GM21825 (cell line): Measurements from ENCODE around the gene IPCEF1.

ENCODE experiments used
- ATAC-seq: cut with Tn5 transposase; IDR thresholded peaks from one replicate; pipeline ENCODE4 v1.9.1; 2021; ENCODE audit warnings: mild to moderate bottlenecking, moderate library complexity; ENCODE audit not compliant: unreplicated experiment

IPCEF1 gene

GRCh38 chr6:154373971-154374370 lies 17.4 kb upstream of the IPCEF1 start:
- no peak for ATAC-seq

DNA sequence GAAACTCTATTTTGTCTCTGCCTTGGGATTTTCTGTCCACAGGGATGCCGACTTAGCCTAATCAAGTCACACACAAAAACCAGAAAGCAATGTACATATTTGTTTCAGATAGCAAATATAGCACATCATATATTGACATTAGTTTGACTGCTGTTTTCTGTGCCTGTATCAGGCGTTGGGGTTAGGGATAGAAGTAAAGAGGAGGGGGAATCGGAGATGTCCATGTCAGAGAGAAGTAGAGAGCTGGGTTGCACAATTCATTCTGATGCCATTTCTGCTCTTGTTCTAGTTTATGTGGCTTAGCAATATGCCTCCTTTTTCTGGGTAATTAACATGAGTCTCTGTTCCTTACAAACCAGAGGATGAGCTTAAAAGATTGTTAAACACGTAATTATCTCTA lies 14.7 kb upstream of the IPCEF1 start:
- no peak for ATAC-seq

DNA sequence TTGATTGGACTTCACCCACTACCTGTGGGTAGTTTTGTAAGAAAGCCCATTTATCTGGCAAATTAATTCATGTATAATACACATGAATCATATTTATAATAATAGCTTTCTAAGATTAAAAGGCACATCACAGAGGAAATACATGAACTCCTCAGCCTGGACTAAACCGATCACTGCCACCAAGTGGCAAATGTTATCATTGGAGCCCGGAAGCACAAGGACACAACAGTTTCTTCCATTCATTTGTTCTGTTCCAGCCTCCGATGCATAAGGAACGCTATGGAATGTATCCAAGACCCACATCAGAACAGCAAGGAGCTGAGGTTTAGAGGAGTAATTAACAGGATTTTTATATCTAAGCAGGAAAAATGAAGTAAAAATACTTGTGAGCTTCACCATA lies 13.9 kb upstream of the IPCEF1 start:
- ATAC-seq: peak; percentile 86

GRCh38 chr6:154367839-154368695 lies 11.5 kb upstream of the IPCEF1 start:
- ATAC-seq: no peak

DNA sequence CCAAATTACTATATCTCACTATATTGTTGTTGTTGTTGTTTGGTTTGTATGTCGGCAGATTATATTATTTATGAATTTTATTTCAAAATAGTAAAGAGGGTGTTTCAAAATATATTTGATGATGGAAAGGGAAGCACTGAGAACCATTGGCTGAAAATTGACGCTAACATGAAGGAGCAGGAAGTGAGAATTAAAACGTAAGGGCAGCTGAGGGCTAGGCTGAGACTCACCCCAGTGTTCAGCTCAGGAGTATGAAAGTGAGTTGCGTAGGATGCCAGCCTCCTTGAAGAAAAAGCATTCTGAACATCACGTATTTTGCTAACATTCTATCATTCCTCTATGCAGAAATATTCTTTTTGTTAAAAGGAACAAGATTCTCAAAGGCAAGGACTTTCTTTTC lies 10.7 kb upstream of the IPCEF1 start:
- no peak for ATAC-seq

DNA sequence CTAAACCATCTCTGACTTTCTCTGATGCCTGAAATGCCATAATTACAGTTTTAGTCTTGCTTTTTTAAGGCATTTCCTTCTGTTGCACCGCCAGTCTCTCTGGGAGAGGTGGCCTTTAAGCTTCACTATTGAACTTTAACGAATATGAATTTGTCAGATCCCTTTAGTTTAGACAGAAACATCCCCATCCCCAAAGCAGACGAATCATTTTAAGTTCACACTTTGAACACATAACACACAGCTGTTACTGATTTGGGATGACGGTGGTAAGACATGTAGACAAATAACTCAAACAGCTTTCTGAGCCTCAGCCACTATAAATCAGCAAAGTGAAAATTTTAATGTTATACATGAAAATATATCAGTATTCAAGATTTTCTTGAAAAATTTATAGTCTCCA lies 7.2 kb upstream of the IPCEF1 start:
- ATAC-seq: no peak

- no peak for ATAC-seq
Observed at GRCh38 chr6:154361476-154361875, 4.9 kb upstream of the IPCEF1 start.

- ATAC-seq: no peak
Observed at GRCh38 chr6:154360476-154360875, 3.9 kb upstream of the IPCEF1 start.

- no peak for ATAC-seq
Observed at GRCh38 chr6:154359679-154360078, 3.1 kb upstream of the IPCEF1 start.

GRCh38 chr6:154359161-154359574 lies 2.6 kb upstream of the IPCEF1 start:
- peak; percentile 37 for ATAC-seq

DNA sequence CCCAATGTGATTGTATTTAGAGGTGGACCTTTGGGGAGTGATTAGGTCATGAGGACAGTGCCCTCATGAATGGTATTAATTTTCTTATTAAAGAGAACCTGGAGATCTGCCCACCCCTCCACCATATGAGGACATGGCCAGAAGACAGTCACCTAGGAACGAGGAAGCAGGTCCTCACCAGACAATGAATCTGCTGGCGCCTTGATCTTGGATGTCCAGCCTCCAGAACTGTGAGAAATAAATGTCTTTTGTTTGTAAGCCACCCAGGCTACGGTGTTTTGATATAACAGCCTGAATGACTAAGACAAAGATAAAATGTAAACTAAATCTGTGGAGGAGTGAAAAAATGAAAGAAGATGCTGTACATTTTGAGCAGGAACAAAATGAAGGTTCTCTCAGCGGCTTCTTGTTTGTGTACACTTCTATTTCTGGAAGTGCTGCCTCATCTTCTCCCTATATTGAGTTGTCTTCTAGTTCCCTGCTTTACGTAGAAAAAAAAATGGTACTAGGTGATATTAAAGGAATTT lies 1.5 kb upstream of the IPCEF1 start:
- no peak for ATAC-seq

- ATAC-seq: no peak
Observed at GRCh38 chr6:154356113-154356512, 490 bp downstream of the IPCEF1 start.

DNA sequence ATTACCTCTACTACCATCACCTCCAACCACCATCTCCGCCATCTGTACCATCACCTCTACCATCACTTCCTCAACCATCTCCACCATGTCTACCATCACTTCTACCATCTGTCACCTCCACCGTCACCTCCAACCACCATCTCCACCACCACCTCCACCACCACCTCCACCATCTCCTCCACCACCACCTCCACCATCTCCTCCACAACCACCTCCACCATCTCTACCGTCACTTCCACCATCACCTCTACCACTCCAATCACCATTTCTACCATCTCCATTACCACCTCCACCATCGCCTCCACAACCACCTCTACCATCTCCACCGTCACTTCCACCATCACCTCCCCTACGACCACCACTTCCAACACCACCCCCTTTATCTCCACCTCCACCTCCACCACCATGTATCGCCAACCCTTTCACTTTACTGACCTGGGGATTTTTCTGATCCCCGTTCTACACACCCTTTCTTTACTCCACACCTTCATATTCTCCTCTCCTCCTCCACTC lies 2.3 kb downstream of the IPCEF1 start:
- no peak for ATAC-seq

GRCh38 chr6:154353626-154354025 lies 3.0 kb downstream of the IPCEF1 start:
- no peak for ATAC-seq

DNA sequence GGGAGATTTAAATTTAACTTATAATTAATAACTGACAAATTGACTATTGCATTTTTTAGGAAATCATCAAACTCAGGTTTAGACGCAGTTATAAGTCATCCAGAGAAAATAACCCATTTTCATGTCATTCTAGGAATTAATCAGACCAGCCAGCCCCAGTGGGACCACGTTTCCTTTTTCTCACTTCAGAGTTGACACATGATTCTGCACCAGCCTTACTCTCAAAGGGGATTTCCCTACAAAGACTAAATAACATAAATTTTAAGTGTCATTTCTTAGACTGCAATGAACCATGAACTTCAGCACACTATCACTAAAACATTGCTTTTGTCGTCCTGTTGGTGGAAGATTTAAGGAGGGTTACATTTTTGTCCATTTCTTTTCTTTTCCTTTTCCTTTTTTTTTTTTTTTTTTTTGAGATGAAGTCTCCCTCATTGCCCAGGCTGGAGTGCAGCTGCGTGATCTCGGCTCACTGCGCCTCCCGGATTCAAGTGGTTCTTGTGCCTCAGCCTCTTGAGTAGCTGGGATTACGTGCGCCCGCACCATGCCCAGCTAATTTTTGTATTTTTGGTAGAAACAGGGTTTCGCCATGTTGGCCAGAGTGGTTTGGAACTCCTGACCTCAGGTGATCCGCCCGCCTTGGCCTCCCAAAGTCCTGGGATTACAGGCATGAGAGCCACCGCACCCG lies 3.6 kb downstream of the IPCEF1 start:
- ATAC-seq: peak; percentile 60

DNA sequence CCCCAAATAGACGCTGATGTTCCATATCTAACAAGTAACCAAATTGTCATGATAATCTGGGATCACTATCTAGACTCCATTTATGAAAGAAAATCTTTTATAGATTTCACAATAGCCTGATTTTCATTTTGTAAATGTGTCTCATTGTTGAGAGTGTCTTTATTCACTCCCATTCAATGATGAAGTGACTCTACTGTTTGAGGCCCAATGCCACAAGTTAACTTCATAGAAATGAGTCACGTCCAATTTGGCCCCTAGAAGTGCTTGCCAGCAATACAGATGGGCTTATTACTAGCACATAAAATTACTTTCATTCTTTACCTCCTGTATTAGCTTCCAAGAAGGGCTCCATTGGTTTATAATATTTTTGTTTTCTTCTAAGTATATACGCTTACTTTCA lies 6.3 kb downstream of the IPCEF1 start:
- ATAC-seq: no peak

DNA sequence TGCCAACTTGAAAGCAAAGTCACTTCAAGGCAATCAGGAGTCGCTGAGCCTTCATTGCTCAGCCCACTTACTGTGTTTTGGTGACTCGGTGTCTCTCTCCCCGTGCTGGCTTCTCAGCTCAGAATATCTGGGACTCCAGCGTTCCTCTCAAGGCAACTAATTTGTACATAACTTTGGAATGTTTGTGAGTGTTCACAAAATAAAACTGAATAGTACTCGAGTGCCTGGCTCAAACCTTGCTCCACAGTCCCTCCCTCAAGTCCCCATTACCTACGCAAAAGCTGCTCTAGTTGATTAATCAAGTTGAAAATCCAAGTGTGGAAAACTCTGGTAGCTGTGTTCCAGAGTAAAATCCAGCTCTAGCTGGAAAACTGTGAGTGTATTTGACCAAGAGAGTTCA lies 8.6 kb downstream of the IPCEF1 start:
- ATAC-seq: no peak

DNA sequence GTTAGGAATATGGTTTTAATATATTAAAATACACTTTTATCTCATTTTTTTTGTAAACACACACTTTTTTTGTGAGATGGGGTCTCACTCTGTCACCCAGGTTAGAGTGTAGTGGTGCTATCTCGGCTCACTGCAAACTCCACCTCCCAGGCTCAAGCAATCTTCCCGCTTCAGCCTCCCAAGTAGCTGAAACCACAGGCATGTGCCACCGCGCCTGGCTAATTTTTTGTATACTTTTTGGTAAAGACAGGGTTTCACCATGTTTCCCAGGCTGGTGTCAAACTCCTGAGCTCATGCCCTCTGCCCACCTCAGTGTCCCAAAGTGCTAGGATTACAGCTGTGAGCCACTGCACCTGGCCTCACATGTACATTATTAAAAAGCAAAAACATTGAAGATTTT lies 10.8 kb downstream of the IPCEF1 start:
- no peak for ATAC-seq

GRCh38 chr6:154343473-154344308 lies 12.9 kb downstream of the IPCEF1 start:
- no peak for ATAC-seq

DNA sequence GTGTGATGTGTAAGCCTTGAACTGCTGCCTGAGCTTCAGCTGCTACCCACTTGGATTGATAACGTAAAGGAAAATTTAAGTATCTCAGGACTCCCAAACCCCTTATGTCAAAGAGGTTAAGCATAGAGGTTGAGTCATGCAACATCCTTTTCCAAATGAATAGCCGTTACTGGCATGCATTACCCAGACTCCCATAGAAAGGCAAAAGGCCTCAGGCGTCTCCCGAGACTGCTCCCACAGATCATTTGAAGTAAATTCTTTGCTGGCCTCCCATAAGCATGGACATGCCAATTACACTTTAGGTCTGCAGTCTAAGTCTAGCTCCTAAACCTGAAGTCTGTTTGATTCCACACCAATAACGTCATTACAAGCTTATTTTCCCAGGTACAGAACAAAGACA lies 14.7 kb downstream of the IPCEF1 start:
- no peak for ATAC-seq

DNA sequence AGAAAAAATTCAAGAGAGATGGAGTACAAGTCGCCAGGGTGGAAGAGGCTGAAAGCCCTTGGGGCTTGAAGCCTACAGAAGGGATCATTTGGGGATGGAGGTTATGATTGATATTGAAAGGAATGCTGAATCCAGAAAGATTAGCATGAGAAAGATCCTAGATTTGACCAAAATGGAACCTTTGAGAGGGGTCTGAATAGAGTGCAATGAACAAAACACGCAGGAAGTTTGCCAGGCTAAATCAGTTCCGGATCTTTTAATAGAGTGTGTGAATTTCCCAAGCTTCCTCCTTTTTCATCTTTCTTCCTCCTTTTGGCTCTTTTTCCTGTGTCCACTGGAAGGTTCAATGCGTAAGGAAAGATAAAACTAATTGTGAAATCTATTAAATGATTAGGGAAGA lies 15.3 kb downstream of the IPCEF1 start:
- ATAC-seq: no peak
